Colon (tissue), 2 donors: ENCODE measurements around the gene PITPNM3.

Source experiments
- FAIRE-seq: peaks from 2 replicates; lab custom pipeline; 2012; peaks lifted over from hg19 to GRCh38; lab: Jason Lieb, UNC
- donor health status: control.
- donor health status: control.

PITPNM3 gene

DNA sequence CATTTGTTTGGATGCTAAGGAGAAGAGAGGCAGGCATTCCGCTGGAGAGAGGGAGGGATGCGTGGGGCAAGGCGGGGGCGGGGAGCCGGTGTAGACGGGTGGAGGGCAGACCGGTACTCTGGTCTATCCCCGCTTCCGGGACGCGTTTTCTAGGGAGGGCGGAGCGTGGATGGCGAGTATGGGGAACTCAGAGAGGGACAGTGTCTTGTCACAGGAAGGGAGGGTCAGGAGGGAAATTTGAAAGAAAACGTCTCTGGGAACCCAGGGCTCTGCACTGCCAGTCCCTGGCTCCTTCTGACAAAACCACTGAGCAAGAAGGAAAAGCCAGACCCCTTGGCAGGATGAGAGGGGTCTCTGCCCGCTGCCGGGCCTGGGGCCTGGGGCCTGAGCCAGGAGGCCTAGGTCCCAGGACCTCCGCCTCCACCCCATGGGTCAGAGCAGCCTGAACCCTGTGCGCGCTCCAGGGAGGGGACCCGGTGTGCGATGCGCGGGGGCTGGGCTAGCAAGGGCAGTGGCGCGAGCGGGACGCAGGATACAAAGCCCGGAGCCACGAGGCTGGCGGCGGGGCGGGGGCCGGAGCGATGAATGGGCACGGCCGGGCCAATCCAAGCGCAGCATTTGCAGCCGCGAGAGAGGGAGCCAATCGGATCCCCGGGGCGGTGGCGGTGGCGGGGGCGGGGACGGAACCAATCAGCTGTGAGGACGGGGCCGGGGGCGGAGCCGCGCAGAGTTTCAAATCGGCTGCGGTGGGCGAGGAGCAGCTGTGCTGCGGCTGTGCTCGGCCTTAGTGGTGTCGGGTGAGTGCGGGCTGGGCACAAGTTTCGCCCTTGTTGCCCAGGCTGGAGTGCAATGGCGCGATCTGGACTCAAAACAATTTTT lies 112.4 kb downstream of the PITPNM3 start, which contains the start of gene PIMREG:
TSS of gene PIMREG (plus strand) at position 764 of the 879 bp plus-strand sequence. CDS start 656 bp downstream, outside the sequence.
- no peak for FAIRE-seq

DNA sequence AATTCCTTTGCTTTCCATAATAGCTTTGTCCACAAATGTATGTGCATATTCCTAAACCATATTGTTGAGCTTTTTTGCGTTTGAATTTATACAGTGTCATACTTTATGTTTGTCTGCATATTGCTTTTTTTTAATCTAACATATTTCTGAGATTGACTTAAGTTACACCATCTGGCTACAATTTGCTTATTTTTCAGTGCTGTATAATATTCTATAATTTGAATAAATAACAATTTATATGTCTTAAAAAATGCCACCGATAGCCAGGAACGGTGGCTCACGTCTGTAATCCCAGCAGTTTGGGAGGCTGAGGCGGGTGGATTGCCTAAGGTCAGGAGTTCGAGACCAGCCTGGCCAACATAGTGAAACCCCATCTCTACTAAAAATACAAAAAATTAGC lies 113.6 kb downstream of the PITPNM3 start:
- no peak for FAIRE-seq

GRCh38 chr17:6439951-6440350 lies 116.4 kb downstream of the PITPNM3 start:
- FAIRE-seq: no peak

DNA sequence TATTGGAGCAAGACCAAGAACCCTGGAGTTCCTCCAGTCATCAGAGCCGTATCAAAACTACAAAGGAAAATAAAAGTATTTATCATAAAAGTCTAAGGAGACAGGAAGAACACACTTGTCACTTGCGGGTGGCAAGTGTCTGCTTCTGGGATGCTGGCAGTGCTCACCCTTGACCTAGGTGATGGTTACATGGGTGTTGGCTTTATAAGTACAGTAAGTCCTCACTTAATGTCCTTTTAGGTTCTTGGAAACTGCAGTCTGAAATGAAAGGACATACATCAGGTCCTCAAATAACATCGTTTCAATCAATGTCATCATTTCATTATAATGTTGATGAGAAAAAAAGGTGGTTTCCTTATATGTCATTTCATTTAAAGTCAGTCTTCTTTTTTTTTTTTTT lies 118.4 kb downstream of the PITPNM3 start:
- no peak for FAIRE-seq

DNA sequence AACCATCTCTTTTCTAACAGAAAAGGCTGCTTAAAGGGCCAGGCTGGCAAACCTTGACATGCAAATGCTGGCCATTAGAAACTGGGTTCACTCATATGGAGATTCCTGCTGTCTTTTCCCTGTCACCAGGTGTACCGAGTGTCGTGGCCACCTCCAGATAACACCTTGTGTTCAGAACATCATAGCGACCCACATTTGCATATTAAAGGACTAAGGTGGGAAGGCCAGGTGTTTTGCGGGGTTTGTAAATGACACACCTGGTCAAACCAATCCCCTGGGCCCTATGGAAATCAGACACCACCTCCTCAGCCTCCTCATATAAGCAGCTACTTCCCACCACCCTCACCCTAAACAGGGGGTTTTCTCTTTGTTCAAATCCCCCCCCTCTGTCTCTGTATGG lies 118.9 kb downstream of the PITPNM3 start:
- FAIRE-seq: no peak

DNA sequence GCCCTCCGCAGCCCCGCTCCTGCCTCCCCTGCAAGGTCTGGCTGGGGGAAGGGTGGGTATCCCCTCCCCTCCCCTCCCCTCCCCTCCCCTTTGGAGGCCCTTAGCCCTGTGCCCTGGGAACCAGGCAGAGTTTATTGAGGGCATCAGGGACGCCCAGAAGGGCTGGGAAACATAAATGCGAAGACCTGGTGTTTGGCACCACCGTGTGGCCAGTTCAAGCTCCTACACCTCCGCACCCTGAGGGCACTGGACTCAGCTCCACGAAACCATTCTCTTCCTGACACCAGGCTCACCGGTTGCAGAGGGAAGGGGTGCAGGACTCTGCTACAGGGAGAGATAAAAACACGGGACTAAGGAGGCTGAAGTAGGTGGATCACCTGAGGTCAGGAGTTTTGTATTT lies 120.4 kb downstream of the PITPNM3 start:
- no peak for FAIRE-seq

DNA sequence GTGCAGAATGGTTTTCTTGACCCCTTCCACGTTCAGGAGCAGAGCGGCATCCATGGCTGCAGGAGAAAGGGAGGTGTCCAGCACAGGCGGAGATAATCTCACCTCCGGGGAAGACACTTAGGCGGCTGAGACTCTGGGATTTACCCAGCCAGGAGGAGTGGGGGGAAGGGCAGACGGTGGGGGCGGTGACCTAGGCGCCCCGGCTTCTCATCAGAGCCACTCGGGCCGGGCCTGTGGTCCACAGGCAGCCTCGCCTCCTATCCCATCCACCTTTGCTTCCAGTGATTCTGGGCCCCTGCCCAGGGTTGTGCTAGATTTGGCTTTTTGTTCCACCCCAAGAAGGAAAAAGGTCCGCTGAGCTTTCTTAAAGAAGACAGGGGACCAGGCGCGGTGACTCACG lies 121.3 kb downstream of the PITPNM3 start, which contains the start of gene AIPL1:
TSS of gene AIPL1 (minus strand) at position 71 of the 400 bp plus-strand sequence. CDS start at position 54, 17 bp downstream.
- no peak for FAIRE-seq

DNA sequence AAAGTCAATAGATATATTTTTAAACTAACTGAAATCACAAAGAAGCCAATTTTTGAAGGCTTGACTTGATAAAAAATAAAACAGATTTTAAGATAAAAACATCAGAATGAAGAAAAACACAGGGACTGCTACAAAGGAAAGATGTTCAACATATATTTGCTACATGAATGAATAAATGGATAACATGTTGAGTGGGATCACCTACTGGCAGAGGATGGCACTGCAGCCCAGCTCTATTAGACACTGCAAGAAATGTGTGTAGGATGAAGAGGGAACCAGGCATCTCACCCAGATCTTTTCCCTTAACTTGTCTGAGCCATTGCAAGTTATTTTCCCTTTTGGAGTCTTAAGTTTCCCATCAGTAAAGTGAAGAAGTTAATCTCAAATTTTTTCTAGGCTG lies 125.6 kb downstream of the PITPNM3 start:
- no peak for FAIRE-seq

- FAIRE-seq: no peak
These were observed 127.1 kb downstream of the PITPNM3 start for GRCh38 chr17:6429266-6429665.

DNA sequence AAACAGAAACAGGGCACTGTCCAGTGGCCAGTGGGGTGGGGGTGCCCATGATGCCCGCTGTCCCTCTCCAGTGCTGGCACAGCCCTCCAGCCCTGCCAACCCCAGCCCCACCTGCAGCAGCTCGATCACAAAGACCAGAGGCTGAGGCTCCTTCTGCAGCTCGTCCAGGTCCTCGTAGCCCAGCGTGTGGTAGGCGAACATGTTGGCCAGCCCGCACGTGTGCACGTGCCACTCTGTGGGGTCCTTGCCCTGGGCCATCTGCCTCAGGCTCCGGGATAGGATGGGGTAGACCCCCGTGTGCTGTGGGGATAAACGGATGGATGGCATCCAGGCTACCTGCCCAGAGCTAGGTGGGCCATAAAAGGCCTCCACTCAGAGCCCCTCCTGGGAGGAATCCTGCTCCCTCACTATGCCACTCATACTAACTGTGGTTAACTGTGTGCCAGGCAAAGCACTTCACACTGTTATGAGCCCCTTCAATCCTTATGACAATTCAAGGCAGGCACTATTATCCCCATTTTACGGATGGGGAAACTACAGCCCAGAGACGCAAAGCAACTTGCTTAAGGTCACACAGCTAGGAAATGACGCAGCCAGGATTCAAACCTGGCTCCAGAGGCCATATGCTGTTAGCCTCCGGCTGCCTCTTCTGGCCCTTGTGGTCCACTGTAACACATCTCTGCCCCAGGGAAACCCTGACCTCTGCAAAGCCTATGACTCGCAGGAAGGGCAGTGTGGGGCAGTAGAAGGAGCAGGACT lies 128.0 kb downstream of the PITPNM3 start:
- FAIRE-seq: no peak

DNA sequence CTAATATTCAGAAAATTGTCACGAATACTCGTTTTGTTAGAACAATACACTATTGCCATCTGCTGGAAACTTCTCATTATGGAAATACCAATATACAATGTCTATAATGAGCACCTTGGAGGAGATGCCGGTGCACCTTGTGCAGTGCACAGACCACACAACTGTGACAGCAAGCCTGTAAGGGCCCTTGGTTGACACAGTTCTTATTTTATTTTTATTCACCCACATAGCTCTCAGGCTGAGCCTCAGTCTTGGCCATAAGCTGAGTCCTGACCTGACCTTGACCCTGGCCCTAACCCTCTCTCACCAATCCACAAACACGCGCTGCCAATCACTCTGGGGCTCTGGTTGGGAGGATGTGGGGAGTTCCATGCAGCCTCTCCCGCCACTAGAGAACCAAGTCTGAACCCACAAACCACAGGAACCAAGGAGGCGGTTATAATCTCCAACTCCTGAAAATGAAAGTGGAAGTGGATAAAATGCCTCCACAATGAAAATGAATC lies 129.0 kb downstream of the PITPNM3 start:
- FAIRE-seq: no peak

DNA sequence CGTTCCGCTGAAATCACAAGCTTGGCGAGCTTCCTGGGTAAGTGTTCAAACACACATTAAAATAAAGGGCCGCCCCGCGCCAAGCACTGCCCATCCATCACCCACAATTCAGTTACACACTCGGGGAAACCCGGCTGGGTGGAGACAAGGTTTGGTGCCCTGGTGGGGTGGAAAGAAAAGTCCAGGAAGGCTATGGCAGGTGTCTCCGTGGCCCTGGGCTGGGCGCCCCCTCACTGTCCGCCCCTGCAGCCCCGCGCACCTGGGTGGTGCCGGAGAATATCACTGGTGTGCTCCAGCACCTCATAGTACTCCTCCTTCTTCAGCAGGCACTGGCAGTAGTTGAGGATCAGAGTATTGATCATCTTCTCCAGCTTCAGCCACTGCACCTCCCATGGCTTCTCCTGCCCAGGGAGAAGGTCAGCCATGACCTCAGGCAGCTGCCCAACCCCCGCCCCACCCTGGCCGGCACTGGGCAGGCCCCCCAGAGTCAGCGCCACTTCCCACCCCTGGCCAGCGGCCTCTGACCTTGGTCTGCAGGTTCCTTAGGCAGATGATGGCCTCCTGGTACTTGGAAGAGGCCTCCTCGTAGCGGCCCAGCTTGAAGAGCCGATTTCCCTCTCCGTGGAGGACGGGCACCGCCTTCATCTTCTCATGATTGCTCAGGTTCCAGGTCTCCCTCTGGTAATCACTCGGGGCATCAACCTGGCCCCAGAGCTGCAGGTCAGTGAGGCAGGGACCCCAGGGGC lies 129.8 kb downstream of the PITPNM3 start:
- no peak for FAIRE-seq

DNA sequence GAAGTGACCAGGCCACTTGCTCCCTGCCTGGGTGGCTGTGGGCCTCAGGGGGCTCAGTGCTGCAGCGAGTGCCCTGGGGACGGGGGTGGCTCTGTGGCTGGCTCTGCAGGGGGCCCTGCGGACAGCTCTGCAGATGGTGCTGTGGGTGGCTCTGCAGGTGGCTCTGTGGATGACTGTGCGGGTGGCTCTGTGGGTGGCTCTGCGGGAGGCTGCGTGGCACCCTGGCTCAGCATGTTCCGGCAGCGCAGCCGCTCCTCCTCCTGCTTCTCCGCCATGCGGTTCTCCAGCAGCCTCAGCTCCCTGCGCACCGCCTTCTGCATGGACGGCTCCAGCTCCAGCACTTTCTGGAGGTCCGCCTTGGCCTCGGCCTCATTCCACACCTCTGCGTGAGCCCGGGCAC lies 130.9 kb downstream of the PITPNM3 start:
- no peak for FAIRE-seq

GRCh38 chr17:6423931-6424330 lies 132.4 kb downstream of the PITPNM3 start:
- FAIRE-seq: no peak

- FAIRE-seq: no peak
These were observed 133.6 kb downstream of the PITPNM3 start for GRCh38 chr17:6422654-6423241.

DNA sequence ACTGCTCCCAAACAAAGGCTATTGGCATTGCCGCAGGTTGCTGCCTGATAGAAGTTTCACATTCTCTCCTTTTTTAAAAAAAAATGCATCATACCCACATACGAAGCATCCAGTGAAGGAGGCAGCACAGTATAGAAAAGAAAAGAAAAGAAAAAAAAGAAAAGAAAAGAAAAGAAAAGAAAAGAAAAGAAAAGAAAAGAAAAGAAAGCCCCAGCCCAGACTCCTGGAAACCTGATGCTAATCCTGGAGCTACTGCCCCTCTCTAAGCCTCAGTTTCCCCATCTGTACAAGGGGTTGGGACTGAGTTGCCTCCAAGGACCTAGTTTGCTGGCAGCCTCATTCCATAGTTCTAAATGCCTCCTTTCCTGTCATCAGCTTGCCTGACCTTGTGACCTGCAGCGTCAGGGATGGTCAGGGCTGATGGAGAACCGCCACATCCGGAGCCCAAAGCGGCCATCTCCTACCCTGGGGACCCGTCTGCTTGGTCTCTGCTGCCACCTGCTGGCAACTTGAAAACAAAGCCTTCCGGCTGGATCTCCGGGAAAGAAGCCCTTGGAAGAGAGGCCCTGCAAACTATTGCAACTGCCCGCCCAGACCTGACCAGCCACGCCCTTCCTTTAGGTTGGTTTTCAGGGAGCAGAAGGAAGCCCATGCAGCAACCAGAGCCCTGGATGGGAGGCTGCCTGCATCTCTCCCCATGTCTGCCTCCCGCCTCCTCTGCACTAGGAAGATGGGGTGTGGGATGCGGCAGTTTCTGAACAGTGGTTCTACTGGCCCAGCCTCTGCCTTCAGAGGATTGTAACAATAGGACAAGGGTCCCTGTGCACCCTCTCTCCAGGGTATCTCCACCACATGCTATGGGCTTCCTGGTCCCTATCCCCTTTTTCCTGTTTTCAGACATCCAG lies 134.4 kb downstream of the PITPNM3 start:
- FAIRE-seq: no peak

GRCh38 chr17:6420173-6420641 lies 136.1 kb downstream of the PITPNM3 start:
- FAIRE-seq: no peak

DNA sequence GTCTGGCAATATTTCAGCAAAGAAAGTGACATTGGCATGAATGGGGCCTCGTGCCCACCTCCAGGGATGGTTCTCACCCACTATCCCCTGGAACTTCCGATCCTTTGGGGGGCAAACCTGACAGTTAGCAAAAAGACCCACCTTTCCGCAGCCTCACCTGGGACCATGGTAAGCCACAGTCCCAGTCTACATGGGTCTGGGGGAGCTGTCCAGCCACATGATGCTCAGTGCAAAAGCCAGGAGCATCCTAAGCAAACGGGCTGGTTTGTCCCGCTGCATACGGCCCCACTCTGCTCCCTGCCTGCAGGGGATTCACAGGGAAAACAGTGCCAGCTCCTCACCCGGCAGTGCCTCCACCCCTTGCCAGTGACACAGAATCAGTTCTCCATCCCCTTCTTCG lies 140.7 kb downstream of the PITPNM3 start:
- no peak for FAIRE-seq

DNA sequence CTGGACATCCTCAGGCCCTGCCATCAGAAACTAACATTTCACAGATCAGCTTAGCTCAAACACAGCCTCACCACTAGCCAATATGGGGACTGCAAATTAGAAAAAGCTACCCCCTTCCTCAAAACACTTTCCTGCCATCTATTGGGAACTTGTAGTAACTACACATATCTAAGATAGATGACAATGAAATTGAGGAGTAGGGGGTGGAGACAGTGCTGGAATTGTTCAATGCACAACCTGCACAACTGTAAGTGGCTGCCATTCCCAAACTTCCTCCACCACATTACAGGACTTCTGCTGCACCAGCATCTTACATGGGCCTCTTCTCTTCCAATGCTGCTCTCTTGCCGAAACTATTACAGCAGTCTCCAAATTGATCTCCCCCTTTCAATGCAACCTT lies 143.3 kb downstream of the PITPNM3 start:
- FAIRE-seq: no peak

DNA sequence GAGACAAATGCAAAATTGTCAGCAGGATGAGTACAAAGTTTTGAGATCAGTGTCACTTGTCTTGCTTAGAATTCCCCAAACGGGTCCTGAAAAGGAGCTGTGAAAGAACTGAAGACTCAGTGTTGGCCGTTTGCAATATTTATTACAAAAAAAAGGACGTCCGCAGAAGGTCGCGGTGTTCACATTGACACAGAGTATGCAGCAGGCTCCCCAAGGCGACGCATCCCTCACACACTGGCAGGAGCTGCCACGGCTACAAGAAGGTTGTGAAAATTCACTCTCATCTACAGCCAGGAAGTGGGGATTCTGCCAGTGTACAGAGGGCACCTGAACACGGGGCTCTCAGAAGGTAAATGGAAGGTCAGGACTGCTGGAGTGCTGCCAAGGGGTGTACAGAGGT lies 147.6 kb downstream of the PITPNM3 start:
- no peak for FAIRE-seq

DNA sequence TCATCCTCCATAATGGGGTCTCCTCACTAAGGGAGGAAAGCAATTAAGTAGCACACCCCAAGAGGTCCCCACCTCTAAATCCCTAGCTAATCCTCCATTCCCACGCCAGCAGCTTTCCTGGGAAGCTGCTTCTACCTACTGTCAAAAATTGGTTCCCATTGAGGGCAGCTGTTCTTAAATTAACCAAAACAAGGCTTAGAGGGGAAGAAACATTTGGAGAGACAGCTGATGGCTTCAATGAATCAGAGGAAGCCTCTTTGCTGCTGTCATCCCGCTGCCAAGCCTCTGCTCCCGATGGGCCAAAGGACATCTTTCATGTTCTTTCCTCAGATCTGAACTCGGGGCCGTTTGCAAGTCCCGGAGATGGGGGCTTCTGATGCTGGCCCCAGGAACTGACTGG lies 148.1 kb downstream of the PITPNM3 start:
- FAIRE-seq: no peak
